Measurements from ENCODE around the gene ALK.

ALK gene

GRCh38 chr2:29910960-29911359, 10.4 kb downstream of the ALK start:
- no peak for TF ChIP-seq CTCF (IDR thresholded peaks at IDR 0.05; ENCODE audit: extremely low read depth, missing control alignments)
- DNase-seq (ENCODE audit: low spot score), result no peak

DNA sequence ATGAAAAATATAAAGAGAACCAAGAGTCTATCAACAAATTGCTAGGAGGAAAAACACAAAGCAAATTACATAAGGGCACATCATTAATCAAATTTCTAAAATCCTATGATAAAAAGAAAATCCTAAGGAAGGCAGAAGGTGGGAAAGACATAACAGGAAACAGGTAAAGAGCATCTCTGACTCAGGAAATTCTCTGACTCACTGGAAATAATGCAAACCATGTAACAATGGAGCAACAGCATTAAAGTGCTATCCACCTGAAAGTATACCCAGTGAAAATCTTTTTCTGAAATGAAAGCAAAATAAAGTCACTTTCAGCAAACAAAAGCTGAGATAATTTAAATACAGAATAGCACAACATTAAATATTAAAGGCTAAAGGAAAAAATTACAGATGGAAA, 10.9 kb downstream of the ALK start:
- DNase-seq (ENCODE audit: low spot score), result no peak
- no peak for TF ChIP-seq CTCF (IDR thresholded peaks at IDR 0.05; ENCODE audit: extremely low read depth, missing control alignments)

GRCh38 chr2:29902356-29902755, 19.0 kb downstream of the ALK start:
- no peak for DNase-seq (ENCODE audit: low spot score)
- TF ChIP-seq CTCF (IDR thresholded peaks at IDR 0.05; ENCODE audit: extremely low read depth, missing control alignments), result no peak

- TF ChIP-seq CTCF (IDR thresholded peaks at IDR 0.05; ENCODE audit: extremely low read depth, missing control alignments), result no peak
- DNase-seq (ENCODE audit: low spot score), result no peak
These were observed 20.3 kb downstream of the ALK start for GRCh38 chr2:29900971-29901633.

GRCh38 chr2:29898999-29899398, 22.4 kb downstream of the ALK start:
- no peak for TF ChIP-seq CTCF (IDR thresholded peaks at IDR 0.05; ENCODE audit: extremely low read depth, missing control alignments)
- DNase-seq (ENCODE audit: low spot score), result no peak

DNA sequence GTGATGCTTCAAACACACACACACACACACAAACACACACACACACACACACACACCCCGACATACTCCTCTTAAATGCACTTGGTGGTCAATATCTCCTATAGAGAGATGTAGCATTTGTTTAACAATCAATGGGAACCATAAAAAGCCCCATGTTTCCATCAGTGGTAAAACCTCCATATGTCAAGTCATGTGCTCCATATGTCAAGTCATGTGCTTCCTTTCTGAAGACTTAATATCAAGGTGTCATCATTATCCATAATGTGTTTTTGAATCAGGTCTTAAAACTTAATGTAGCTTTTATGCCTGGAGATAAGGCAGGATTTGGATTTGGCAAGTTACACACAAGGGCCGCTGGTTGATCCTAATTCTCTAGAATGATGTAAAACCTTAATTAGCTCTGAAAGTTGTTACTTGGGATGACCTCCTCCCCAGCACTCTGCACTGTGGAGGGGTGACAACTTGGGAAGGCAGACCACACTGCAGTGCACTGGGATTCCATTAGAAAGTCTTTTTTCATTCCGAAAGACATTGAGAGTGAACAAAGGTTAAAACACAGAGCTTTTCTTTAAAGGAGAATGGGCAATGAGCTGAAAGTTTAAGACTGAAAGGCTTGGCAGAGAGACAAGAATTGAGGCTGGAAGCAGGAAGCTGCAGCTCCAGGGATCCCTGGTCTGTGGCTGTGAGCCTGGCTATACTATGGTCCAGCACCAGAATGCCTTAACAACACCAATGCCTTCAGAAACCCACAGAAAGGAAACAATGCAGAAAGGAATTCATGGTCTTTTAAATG, 26.4 kb downstream of the ALK start:
- TF ChIP-seq CTCF (IDR thresholded peaks at IDR 0.05; ENCODE audit: extremely low read depth, missing control alignments), result no peak

DNA sequence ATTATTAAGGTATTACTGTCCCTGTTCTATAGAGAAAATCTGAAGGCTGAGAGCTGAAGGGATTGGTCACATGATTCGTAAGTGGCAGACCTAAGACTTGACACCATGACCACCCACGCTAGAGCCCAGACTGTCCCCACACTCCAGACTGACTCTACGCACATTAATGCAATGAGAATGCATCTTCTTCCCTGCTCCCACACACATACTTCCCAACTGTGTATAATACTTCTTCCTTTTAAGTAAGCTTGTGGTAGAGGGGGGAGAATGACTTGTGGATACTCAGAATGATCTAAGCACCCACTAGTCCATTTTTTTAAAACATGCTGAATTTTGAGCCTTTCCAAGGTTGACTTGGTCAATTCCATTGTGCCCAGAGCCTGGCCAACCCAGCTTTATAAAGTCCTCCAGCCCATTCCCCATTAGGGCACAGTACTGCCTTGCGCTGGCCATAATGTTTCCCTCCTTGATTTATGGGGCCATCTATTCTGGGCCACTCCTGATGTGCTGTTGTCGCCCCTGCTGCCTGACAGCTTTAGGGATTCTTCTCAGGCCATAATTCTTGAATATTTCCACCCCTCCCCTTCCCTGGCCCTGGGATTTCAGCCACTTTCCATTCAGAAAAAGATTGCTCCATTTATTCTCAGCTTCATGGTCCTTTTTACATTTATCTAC, 28.7 kb downstream of the ALK start:
- no peak for DNase-seq (ENCODE audit: low spot score)
- TF ChIP-seq CTCF (IDR thresholded peaks at IDR 0.05; ENCODE audit: extremely low read depth, missing control alignments), result no peak

More for the DNA sequence above, 26.4 kb downstream of the ALK start:
- DNase-seq (ENCODE audit: low spot score), result no peak

Measured in GM20000 (cell line).